ENCODE results near the gene CDCA7L. TPM values are rescaled to one million over a fixed set of nuclear protein-coding genes. Genes with fewer than 3 reads are reported as not detected.

The CDCA7L gene
- polyA plus RNA-seq, 1 of the 3 experiments (the other 2 are of a cell fraction) = 18.4 TPM

DNA sequence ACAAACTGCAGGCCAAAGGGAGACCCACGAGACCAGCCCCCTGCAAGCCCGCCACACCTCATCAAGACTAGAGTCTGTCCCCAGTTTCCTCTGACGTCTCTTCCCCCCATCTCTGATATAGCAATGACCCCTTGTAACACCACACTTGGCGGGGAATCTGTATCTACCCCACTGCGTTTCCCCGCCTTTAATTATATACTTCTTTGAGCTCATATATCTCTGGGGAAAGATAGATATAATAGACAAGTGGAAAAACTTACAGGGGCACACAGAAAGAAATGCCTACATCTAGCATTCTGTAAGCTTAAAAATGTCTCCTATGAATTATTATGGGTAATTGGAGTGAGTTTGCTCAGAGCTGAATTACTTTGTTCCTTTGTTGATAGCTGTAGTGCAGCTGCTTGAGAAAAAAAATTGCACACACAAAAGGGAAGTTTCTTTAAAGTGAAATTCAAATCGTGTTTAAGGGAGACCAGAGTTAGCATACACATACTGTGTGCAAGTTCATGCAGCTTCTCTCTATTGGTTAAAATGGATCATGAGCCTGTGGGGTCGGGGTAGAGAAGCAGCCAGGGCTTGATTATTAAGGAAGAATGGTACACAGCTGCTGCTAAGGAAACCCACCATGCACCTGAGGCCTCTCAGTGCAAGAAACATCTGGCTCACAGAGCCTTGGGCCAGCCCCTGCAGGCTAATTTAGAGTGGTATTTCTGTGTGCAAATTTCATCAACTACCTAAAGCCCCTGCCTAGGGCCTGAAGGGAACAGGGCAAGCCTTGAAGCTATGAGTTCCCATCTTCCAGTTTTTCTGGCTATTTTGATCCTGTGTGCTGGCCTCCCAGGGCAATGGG is 32.5 kb downstream of the CDCA7L start:
- H3K27ac ChIP-seq (ENCODE audit: low read depth in 2 of 2, low read length in 1 of 2) = no peak overlapping the region
- 76% methylated on average over 8 of the region's 8 CpGs for WGBS (ENCODE audit: low lambda C conversion rate)
- H3K4me2 ChIP-seq = no peak overlapping the region

More for the DNA sequence above, 32.5 kb downstream of the CDCA7L start:
- CTCF ChIA-PET = interaction anchor here (0.6 kb wide), 1 partner anchor 170 kb away, joined by 3 read pairs; no protein-coding TSS in a partner anchor
- Histone ChIP-seq H3K36me3 (replicated peaks in 1 of 2; ENCODE audit: control insufficient read depth in 1 of 2, insufficient read depth in 2 of 2, low read length in 1 of 2) (peaks cover 0 to 3% of the 10 kb centered on the region in 2 experiments), H3K4me1 (ENCODE audit: control insufficient read depth in 1 of 2, insufficient read depth in 2 of 2, low read depth in 1 of 2, low read length in 1 of 2) (no peaks in the 10 kb centered on the region), H3K79me2 (ENCODE audit: insufficient read depth) (no peaks in the 10 kb centered on the region), H4K20me1 (ENCODE audit: insufficient read depth) (no peaks in the 10 kb centered on the region), H3K4me3 (ENCODE audit: low read depth in 2 of 2, low read length in 1 of 2) (no peak overlapping the region), H3K9me2 (no peaks in the 10 kb centered on the region), H3K27me3 (ENCODE audit: insufficient read depth) (no peaks in the 10 kb centered on the region), H3K9ac (no peak overlapping the region), H3K9me3 (no peaks in the 10 kb centered on the region), H3F3A (replicated peaks; ENCODE audit: insufficient read depth) (no peaks in the 10 kb centered on the region), H2AFZ (ENCODE audit: low read depth) (no peak overlapping the region)
- TF ChIP-seq GATA2 (CRISPR knock-in tag; IDR thresholded peaks at IDR 0.05) (no peak), GABPA (IDR thresholded peaks at IDR 0.05; ENCODE audit: low read depth) (no peak), TAF1 (IDR thresholded peaks at IDR 0.05; ENCODE audit: borderline replicate concordance, low read depth, low read length) (no peak), JUND (IDR thresholded peaks at IDR 0.05) (no peak), RXRA (IDR thresholded peaks at IDR 0.05; ENCODE audit: borderline replicate concordance, low read depth) (no peak), SMC3 (IDR thresholded peaks at IDR 0.05; ENCODE audit: low read depth, low read length) (no peak), NFIC (IDR thresholded peaks at IDR 0.05; ENCODE audit: borderline replicate concordance) (no peak), YY1 (IDR thresholded peaks at IDR 0.05; ENCODE audit: low read depth) (no peak), FOSL2 (IDR thresholded peaks at IDR 0.05; ENCODE audit: borderline replicate concordance, low read depth) (no peak), SIN3A (IDR thresholded peaks at IDR 0.05; ENCODE audit: borderline replicate concordance, low read depth, low read length) (no peak)
- TF ChIP-seq, protein P1, sequence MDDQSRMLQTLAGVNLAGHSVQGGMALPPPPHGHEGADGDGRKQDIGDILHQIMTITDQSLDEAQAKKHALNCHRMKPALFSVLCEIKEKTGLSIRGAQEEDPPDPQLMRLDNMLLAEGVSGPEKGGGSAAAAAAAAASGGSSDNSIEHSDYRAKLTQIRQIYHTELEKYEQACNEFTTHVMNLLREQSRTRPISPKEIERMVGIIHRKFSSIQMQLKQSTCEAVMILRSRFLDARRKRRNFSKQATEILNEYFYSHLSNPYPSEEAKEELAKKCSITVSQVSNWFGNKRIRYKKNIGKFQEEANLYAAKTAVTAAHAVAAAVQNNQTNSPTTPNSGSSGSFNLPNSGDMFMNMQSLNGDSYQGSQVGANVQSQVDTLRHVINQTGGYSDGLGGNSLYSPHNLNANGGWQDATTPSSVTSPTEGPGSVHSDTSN (IDR thresholded peaks at IDR 0.05) = no peak
- TF ChIP-seq, protein P2, sequence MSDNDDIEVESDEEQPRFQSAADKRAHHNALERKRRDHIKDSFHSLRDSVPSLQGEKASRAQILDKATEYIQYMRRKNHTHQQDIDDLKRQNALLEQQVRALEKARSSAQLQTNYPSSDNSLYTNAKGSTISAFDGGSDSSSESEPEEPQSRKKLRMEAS (IDR thresholded peaks at IDR 0.05; ENCODE audit: low read depth) = no peak
- TF ChIP-seq, protein P3, sequence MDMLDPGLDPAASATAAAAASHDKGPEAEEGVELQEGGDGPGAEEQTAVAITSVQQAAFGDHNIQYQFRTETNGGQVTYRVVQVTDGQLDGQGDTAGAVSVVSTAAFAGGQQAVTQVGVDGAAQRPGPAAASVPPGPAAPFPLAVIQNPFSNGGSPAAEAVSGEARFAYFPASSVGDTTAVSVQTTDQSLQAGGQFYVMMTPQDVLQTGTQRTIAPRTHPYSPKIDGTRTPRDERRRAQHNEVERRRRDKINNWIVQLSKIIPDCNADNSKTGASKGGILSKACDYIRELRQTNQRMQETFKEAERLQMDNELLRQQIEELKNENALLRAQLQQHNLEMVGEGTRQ (IDR thresholded peaks at IDR 0.05; ENCODE audit: borderline replicate concordance, low read depth, low read length) = no peak
- TF ChIP-seq, protein P4, sequence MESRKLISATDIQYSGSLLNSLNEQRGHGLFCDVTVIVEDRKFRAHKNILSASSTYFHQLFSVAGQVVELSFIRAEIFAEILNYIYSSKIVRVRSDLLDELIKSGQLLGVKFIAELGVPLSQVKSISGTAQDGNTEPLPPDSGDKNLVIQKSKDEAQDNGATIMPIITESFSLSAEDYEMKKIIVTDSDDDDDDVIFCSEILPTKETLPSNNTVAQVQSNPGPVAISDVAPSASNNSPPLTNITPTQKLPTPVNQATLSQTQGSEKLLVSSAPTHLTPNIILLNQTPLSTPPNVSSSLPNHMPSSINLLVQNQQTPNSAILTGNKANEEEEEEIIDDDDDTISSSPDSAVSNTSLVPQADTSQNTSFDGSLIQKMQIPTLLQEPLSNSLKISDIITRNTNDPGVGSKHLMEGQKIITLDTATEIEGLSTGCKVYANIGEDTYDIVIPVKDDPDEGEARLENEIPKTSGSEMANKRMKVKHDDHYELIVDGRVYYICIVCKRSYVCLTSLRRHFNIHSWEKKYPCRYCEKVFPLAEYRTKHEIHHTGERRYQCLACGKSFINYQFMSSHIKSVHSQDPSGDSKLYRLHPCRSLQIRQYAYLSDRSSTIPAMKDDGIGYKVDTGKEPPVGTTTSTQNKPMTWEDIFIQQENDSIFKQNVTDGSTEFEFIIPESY (IDR thresholded peaks at IDR 0.05; ENCODE audit: borderline replicate concordance, low read depth) = no peak
- TF ChIP-seq, protein P5, sequence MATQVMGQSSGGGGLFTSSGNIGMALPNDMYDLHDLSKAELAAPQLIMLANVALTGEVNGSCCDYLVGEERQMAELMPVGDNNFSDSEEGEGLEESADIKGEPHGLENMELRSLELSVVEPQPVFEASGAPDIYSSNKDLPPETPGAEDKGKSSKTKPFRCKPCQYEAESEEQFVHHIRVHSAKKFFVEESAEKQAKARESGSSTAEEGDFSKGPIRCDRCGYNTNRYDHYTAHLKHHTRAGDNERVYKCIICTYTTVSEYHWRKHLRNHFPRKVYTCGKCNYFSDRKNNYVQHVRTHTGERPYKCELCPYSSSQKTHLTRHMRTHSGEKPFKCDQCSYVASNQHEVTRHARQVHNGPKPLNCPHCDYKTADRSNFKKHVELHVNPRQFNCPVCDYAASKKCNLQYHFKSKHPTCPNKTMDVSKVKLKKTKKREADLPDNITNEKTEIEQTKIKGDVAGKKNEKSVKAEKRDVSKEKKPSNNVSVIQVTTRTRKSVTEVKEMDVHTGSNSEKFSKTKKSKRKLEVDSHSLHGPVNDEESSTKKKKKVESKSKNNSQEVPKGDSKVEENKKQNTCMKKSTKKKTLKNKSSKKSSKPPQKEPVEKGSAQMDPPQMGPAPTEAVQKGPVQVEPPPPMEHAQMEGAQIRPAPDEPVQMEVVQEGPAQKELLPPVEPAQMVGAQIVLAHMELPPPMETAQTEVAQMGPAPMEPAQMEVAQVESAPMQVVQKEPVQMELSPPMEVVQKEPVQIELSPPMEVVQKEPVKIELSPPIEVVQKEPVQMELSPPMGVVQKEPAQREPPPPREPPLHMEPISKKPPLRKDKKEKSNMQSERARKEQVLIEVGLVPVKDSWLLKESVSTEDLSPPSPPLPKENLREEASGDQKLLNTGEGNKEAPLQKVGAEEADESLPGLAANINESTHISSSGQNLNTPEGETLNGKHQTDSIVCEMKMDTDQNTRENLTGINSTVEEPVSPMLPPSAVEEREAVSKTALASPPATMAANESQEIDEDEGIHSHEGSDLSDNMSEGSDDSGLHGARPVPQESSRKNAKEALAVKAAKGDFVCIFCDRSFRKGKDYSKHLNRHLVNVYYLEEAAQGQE (IDR thresholded peaks at IDR 0.05; ENCODE audit: low read depth, low read length) = no peak
- no peak for DNase-seq
- POLR2A ChIA-PET = no interaction called here
